MM.1S (cell line): ENCODE measurements around the gene GGTA1.

Experiments
- EZH2phosphoT487 ChIP-seq: fragments of 300-600 bp; sonication (generic); IDR thresholded peaks from 2 replicates; pipeline ENCODE4 v1.6.1; 2018; ENCODE audit warnings: antibody characterized with exemption, low read length
- TF ChIP-seq, protein P1 (sequence below): fragments of 300-600 bp; sonication (generic); IDR thresholded peaks from 2 replicates; pipeline ENCODE4 v1.5.1; 2016; ENCODE audit warnings: antibody characterized with exemption, low read length, mixed read lengths

DNA sequence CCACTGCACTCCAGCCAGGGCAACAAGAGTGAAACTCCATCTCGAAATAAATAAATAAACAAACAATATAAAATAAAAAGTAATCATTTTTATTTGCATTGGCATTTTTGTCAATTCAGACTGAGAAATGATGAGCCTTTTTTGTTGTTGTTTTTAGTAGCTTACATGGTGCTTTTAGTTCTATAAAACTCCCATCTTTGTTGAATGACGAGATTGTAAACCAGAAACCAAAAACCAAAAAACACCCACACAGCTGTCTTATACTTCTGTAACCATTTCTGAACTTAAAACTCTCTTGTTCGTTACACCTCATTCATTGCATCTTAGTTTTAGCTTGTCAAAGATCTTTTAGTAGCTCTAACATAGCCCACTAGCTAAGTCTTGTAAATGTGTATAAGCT, 44.7 kb downstream of the GGTA1 start:
- TF ChIP-seq, protein P1, sequence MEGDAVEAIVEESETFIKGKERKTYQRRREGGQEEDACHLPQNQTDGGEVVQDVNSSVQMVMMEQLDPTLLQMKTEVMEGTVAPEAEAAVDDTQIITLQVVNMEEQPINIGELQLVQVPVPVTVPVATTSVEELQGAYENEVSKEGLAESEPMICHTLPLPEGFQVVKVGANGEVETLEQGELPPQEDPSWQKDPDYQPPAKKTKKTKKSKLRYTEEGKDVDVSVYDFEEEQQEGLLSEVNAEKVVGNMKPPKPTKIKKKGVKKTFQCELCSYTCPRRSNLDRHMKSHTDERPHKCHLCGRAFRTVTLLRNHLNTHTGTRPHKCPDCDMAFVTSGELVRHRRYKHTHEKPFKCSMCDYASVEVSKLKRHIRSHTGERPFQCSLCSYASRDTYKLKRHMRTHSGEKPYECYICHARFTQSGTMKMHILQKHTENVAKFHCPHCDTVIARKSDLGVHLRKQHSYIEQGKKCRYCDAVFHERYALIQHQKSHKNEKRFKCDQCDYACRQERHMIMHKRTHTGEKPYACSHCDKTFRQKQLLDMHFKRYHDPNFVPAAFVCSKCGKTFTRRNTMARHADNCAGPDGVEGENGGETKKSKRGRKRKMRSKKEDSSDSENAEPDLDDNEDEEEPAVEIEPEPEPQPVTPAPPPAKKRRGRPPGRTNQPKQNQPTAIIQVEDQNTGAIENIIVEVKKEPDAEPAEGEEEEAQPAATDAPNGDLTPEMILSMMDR, result no peak
- TF ChIP-seq EZH2phosphoT487, result no peak
